Mucosa of gallbladder (tissue), 1 donor: Measurements from ENCODE around the gene NDUFA13. TPM values are rescaled to one million over a fixed set of nuclear protein-coding genes. Genes with fewer than 3 reads are reported as not detected.
A peak's percentile ranks its signal among the peaks of the same experiment; 100 is the strongest.
"Not testable (repeated sequence)": the region's sequence is repeated elsewhere in the genome, so short reads cannot be mapped to it uniquely, and the experiment has no call there.

Experiments used
- DNase-seq: peaks from one replicate; pipeline ENCODE4 v3.0.0-alpha.2; 2020; ENCODE audit warnings: low spot score
- total RNA-seq: library from RNA; stranded (reverse); gene quantifications from one replicate; pipeline ENCODE4 v1.2.1, GENCODE V29; 2021
- donor health status: DM: no; HTN: no; CAD: no.

Gene NDUFA13
- 376 TPM for total RNA-seq

- peak; percentile 96 for DNase-seq
These were observed at the start of gene NDUFA13 for GRCh38 chr19:19515642-19516519. Gene NDUFA13, plus strand, starts transcription at chr19:19516225. Its CDS starts 14 bp downstream, at chr19:19516239.

GRCh38 chr19:19468424-19469050, 47.5 kb upstream of the NDUFA13 start:
- DNase-seq, result no peak

- DNase-seq, result no peak
These were observed 45.4 kb upstream of the NDUFA13 start for GRCh38 chr19:19470579-19470978.

GRCh38 chr19:19471682-19472081, 44.3 kb upstream of the NDUFA13 start:
- no peak for DNase-seq

- not testable (repeated sequence) for DNase-seq
These were observed 43.9 kb upstream of the NDUFA13 start for GRCh38 chr19:19472106-19472505.

- no peak for DNase-seq
These were observed 40.8 kb upstream of the NDUFA13 start for GRCh38 chr19:19475015-19475765.

- no peak for DNase-seq
These were observed 39.9 kb upstream of the NDUFA13 start for GRCh38 chr19:19475849-19476828.

GRCh38 chr19:19477705-19478383, 38.2 kb upstream of the NDUFA13 start:
- DNase-seq, result peak; percentile 43

- no peak for DNase-seq
These were observed 35.3 kb upstream of the NDUFA13 start for GRCh38 chr19:19480688-19481087.

GRCh38 chr19:19482809-19483596, 33.0 kb upstream of the NDUFA13 start:
- no peak for DNase-seq

- no peak for DNase-seq
These were observed 30.6 kb upstream of the NDUFA13 start for GRCh38 chr19:19485161-19485997.

GRCh38 chr19:19485998-19486290, 30.1 kb upstream of the NDUFA13 start:
- no peak for DNase-seq

- no peak for DNase-seq
These were observed 29.5 kb upstream of the NDUFA13 start for GRCh38 chr19:19486343-19487076.

- DNase-seq, result no peak
These were observed 28.7 kb upstream of the NDUFA13 start for GRCh38 chr19:19487077-19487949.

GRCh38 chr19:19487950-19488874, 27.8 kb upstream of the NDUFA13 start:
- peak; percentile 33 for DNase-seq
